Left ventricle myocardium inferior (tissue), 1 donor: ENCODE data around the gene TRAK1. TPM values are rescaled to one million over a fixed set of nuclear protein-coding genes. Genes with fewer than 3 reads are reported as not detected.
A peak's percentile ranks its signal among the peaks of the same experiment; 100 is the strongest.

Experiments used
- DNase-seq: peaks from one replicate; pipeline ENCODE4 v3.0.0-alpha.2; 2020
- H3K27ac ChIP-seq: fragments of 200-600 bp; replicated peaks from 2 replicates; pipeline ENCODE4 v1.8.0; 2021
- H3K27me3 ChIP-seq: fragments of 200-600 bp; 2 replicates; pipeline ENCODE4 v1.8.0; 2021; ENCODE audit warnings: low read depth
- H3K36me3 ChIP-seq: fragments of 200-600 bp; 2 replicates; pipeline ENCODE4 v1.8.0; 2021
- H3K4me1 ChIP-seq: fragments of 200-600 bp; 2 replicates; pipeline ENCODE4 v1.8.0; 2021
- H3K4me3 ChIP-seq: fragments of 200-600 bp; 2 replicates; pipeline ENCODE4 v1.8.0; 2021; ENCODE audit warnings: mild to moderate bottlenecking, moderate library complexity
- H3K9me3 ChIP-seq: fragments of 200-600 bp; replicated peaks from 2 replicates; pipeline ENCODE4 v1.8.0; 2021
- CTCF ChIP-seq: fragments of 200-600 bp; IDR thresholded peaks from 2 replicates; pipeline ENCODE4 v1.8.0; 2021; ENCODE audit warnings: antibody characterized with exemption, mild to moderate bottlenecking, borderline replicate concordance
- intact Hi-C: fragments of 100-400 bp; cut with micrococcal nuclease; formaldehyde crosslinking; loops from one replicate; pipeline ENCODE4 v1.11.0; 2022
- total RNA-seq: library from RNA; stranded (reverse); fragmentation: NEBNext Ultra II Directional; extraction: Animal tissue kit (Norgen Biotek cat#: 25700); gene quantifications from one replicate; pipeline ENCODE4 v1.2.1, GENCODE V29; 2021
- donor health status: DM: no; HTN: yes; CAD: no; lungs with severe emphysema.

The TRAK1 gene
- total RNA-seq, 1 donor from 2014 or later: 264 TPM

- intact Hi-C loops: no loop called here
- Histone ChIP-seq H3K4me3 (no peak overlapping the region), H3K27ac (peak overlapping the region; percentile 71), H3K27me3 (no peaks in the 10 kb centered on the region), H3K4me1 (peaks cover 88% of the 10 kb centered on the region), H3K36me3 (no peaks in the 10 kb centered on the region), H3K9me3 (no peaks in the 10 kb centered on the region)
- DNase-seq: no peak
- no peak for TF ChIP-seq CTCF
Measured at GRCh38 chr3:42162462-42162861, 71.3 kb downstream of the TRAK1 start.

DNA sequence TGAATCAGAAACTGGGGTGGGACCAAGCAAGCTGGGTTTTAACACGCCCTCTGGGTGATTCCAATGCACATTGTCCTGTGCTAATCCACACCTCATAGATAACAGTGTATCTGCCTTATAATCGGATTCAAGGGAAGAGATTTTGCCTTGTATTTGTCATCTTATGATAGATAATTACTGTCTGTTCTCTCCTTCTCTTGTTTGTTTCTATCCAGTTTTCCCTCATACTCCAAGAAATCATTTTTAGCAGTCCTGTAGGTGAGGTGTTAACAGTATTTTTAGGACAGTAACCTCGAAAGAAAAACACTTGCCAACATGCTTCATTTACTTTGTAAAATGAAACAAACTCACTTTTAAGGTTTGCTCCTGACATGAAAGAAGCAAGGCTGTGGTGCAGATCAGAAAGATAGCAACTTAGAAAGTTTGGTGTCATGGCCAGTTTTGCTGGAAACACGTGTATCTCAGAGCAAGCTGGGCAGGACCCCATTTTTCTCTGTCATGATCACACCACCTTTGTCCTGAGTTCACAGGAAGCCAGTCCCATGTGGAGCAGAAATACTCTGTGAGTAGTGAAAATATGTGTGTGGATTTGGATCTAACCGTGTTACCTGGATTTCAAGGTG lies 72.6 kb downstream of the TRAK1 start:
- TF ChIP-seq CTCF: no peak
- DNase-seq: no peak
- peak overlapping the region; percentile 27 for H3K27ac ChIP-seq
- H3K4me1 ChIP-seq: peaks cover 100% of the 10 kb centered on the region
- H3K4me3 ChIP-seq: no peak overlapping the region
- H3K36me3 ChIP-seq: no peaks in the 10 kb centered on the region
- intact Hi-C loops: no loop called here
- H3K9me3 ChIP-seq: no peaks in the 10 kb centered on the region
- H3K27me3 ChIP-seq: no peaks in the 10 kb centered on the region

DNA sequence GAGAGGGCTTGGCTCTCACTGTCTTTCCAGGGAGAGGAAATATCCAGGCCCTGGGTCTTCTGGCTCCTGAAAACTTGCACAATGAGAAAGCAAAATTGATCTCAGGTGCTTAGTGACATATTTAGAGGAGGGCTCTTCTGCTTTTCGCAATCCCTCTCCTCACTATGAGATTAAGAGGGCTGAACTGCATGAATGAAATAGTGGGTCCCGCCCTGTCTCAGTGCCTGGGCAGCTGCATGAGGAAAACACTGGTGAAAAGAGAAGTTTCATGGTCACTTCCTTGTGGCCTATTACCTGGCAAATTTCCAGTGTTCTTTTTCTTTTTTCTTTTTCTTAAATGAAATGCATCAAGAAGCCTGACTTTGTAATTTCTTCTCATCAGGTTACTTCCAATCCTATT lies 73.5 kb downstream of the TRAK1 start:
- Histone ChIP-seq H3K27ac (peak overlapping the region; percentile 66), H3K27me3 (no peaks in the 10 kb centered on the region), H3K4me3 (no peak overlapping the region), H3K9me3 (no peaks in the 10 kb centered on the region), H3K4me1 (peaks cover 100% of the 10 kb centered on the region), H3K36me3 (no peaks in the 10 kb centered on the region)
- no peak for DNase-seq
- no peak for TF ChIP-seq CTCF
- intact Hi-C loops: no loop called here

- Histone ChIP-seq H3K4me1 (peaks cover 100% of the 10 kb centered on the region), H3K4me3 (no peak overlapping the region)
- DNase-seq: no peak
Measured at GRCh38 chr3:42165211-42165610, 74.1 kb downstream of the TRAK1 start.

GRCh38 chr3:42166214-42166613 lies 75.1 kb downstream of the TRAK1 start:
- Histone ChIP-seq H3K27me3 (no peaks in the 10 kb centered on the region), H3K27ac (peak overlapping the region; percentile 66), H3K9me3 (no peaks in the 10 kb centered on the region), H3K36me3 (no peaks in the 10 kb centered on the region), H3K4me3 (no peak overlapping the region), H3K4me1 (peaks cover 100% of the 10 kb centered on the region)
- no peak for TF ChIP-seq CTCF
- no peak for DNase-seq
- intact Hi-C loops: no loop called here

More at GRCh38 chr3:42165211-42165610, 74.1 kb downstream of the TRAK1 start:
- H3K27ac ChIP-seq: peak overlapping the region; percentile 66
- no peaks in the 10 kb centered on the region for H3K27me3 ChIP-seq
- no peaks in the 10 kb centered on the region for H3K9me3 ChIP-seq
- intact Hi-C loops: no loop called here
- no peaks in the 10 kb centered on the region for H3K36me3 ChIP-seq
- TF ChIP-seq CTCF: no peak
